ENCODE data around the gene AGPAT2. TPM values are rescaled to one million over a fixed set of nuclear protein-coding genes. Genes with fewer than 3 reads are reported as not detected.
A peak's percentile ranks its signal among the peaks of the same experiment; 100 is the strongest.

The AGPAT2 gene
- total and polyA plus RNA-seq, 2 donors (not counting 1 experiment from before 2014, with no cell fraction given): 25.1 to 28.4 TPM

DNA sequence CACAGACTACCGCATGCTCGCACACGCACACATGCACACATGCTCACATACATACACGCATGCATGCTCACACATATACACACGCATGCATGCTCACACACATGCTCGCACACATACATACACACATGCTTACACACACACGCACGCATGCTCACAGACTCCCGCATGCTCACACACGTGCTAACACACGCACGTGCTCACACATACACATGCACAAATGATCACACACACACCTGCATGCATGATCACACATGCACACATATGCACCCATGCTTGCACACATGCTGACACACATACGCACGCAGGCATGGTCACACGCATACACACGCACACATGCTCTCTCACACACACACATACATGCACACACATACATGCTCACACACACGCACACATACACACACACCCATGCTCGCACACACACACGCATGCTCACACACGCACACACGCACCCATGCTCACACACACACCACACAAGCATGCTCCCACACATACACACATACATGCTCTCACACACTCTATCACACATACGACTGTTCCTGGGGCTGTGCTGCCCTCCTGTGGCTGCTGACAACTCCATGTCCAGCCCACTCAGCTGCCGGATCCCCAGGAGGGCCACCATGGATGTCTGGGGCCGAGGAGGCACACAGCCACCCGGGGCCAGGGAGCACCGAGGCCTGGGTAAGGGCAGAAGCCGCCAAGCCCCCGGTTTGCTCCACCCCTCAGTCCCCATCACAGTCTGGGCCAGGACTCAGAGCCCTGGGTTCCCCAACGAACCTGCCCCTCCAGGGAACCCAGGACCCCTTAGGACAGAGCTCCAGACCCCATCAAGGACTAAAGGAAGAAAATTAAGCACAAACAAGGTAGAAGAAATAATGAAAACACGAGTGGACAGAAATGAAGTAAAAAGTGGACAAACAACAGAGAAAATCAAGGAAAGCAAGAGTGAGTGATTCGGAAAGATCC lies 55.9 kb downstream of the AGPAT2 start:
- ChIA-PET POLR2A (interaction anchor here (0.7 to 0.8 kb wide), 2 partner anchors 265 to 318 kb away, joined by 3 read pairs; no protein-coding TSS in a partner anchor), CTCF (interaction anchor here (0.6 to 1.4 kb wide), 16 partner anchors 13 to 319 kb away, joined by 3 to 124 read pairs (median 4); no protein-coding TSS in a partner anchor)
- H3K4me2 ChIP-seq (replicated peaks; ENCODE audit: low read depth, low read length, poor library complexity, severe bottlenecking): no peak overlapping the region
- H3K27ac Mint-ChIP-seq: no peak overlapping the region
- no peaks in the 10 kb centered on the region for H4K20me1 ChIP-seq (ENCODE audit: control insufficient read depth, insufficient read depth, low read length, poor library complexity, severe bottlenecking)
- TF ChIP-seq EZH2 (IDR thresholded peaks at IDR 0.05; ENCODE audit: borderline replicate concordance, insufficient read depth, low read depth, low read length, poor library complexity, severe bottlenecking): no peak
- TF ChIP-seq, protein P1, sequence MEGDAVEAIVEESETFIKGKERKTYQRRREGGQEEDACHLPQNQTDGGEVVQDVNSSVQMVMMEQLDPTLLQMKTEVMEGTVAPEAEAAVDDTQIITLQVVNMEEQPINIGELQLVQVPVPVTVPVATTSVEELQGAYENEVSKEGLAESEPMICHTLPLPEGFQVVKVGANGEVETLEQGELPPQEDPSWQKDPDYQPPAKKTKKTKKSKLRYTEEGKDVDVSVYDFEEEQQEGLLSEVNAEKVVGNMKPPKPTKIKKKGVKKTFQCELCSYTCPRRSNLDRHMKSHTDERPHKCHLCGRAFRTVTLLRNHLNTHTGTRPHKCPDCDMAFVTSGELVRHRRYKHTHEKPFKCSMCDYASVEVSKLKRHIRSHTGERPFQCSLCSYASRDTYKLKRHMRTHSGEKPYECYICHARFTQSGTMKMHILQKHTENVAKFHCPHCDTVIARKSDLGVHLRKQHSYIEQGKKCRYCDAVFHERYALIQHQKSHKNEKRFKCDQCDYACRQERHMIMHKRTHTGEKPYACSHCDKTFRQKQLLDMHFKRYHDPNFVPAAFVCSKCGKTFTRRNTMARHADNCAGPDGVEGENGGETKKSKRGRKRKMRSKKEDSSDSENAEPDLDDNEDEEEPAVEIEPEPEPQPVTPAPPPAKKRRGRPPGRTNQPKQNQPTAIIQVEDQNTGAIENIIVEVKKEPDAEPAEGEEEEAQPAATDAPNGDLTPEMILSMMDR (IDR thresholded peaks at IDR 0.05): peak; percentile 85
- H3K9ac ChIP-seq (ENCODE audit: low read length): no peak overlapping the region
- DNase-seq (peak; percentile 88), ATAC-seq (ENCODE audit: low read depth) (peak; percentile 87)
- H3K9me3 Mint-ChIP-seq (ENCODE audit: insufficient read depth): no peaks in the 10 kb centered on the region
- no peak overlapping the region for H3K4me3 Mint-ChIP-seq
- no peaks in the 10 kb centered on the region for H3K9me3 ChIP-seq (ENCODE audit: control extremely low read depth in 1 of 3, control insufficient read depth in 2 of 3, insufficient read depth in 1 of 3, low read length in 2 of 3)
- WGBS (ENCODE audit: insufficient coverage): 56% methylated on average over 27 of the region's 31 CpGs
- no peaks in the 10 kb centered on the region for H3K79me2 ChIP-seq (ENCODE audit: control insufficient read depth, insufficient read depth, low read length)
- no peak overlapping the region for H2AFZ ChIP-seq (ENCODE audit: insufficient read depth, low read depth, low read length, poor library complexity, severe bottlenecking)
- peaks cover 10% of the 10 kb centered on the region for H3K27me3 Mint-ChIP-seq
- peaks cover 0 to 25% (median 3%) of the 10 kb centered on the region in 4 experiments for H3K27me3 ChIP-seq (replicated peaks in 1 of 4; ENCODE audit: control extremely low read depth in 1 of 4, control insufficient read depth in 3 of 4, insufficient read depth in 4 of 4, low read length in 3 of 4)
- no peaks in the 10 kb centered on the region for H3K4me1 Mint-ChIP-seq
- no peak overlapping the region for H3K4me3 ChIP-seq (ENCODE audit: control extremely low read depth in 1 of 5, extremely low read depth in 1 of 5, insufficient read depth in 1 of 5, low read depth in 2 of 5, low read length in 4 of 5)
- intact Hi-C loops (cut with micrococcal nuclease): loop anchor here (2.0 kb wide), 3 partner anchors 85 to 293 kb away; partner anchors contain the start of gene NOTCH1
- no peaks in the 10 kb centered on the region for H3K36me3 ChIP-seq (replicated peaks in 1 of 2; ENCODE audit: control extremely low read depth in 1 of 2, control insufficient read depth in 1 of 2, extremely low read depth in 1 of 2, insufficient read depth in 2 of 2, low read length in 1 of 2)
- peaks cover 11 to 21% of the 10 kb centered on the region in 2 donors for H3K4me1 ChIP-seq (ENCODE audit: control insufficient read depth in 2 of 2, insufficient read depth in 2 of 2, low read length in 2 of 2)
- no peak overlapping the region for H3K27ac ChIP-seq (ENCODE audit: low read length in 2 of 2)

DNA sequence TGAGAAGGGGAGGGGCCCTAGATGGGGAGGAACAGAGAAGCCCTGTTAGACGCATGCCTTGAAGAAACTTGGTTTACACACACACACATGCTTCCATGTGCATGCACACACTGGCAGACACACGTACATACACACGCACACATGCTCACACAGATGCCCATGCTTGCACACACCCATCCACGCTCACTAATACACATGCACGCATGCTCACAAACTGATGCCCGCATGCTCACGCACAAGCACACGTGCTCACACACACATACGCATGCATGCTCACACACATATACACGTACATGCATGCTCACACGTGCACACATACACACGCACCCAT lies 56.6 kb downstream of the AGPAT2 start:
- DNase-seq (no peak), ATAC-seq (ENCODE audit: low read depth) (no peak)
- H4K20me1 ChIP-seq (ENCODE audit: control insufficient read depth, insufficient read depth, low read length, poor library complexity, severe bottlenecking): no peaks in the 10 kb centered on the region
- no peaks in the 10 kb centered on the region for H3K9me3 Mint-ChIP-seq (ENCODE audit: insufficient read depth)
- H3K4me2 ChIP-seq (replicated peaks; ENCODE audit: low read depth, low read length, poor library complexity, severe bottlenecking): peak overlapping the region; percentile 42
- TF ChIP-seq, protein P1 (IDR thresholded peaks at IDR 0.05): no peak
- no peak for TF ChIP-seq EZH2 (IDR thresholded peaks at IDR 0.05; ENCODE audit: borderline replicate concordance, insufficient read depth, low read depth, low read length, poor library complexity, severe bottlenecking)
- no peak overlapping the region for H3K9ac ChIP-seq (ENCODE audit: low read length)
- H3K27me3 Mint-ChIP-seq: peaks cover 14% of the 10 kb centered on the region
- H3K79me2 ChIP-seq (ENCODE audit: control insufficient read depth, insufficient read depth, low read length): no peaks in the 10 kb centered on the region
- no peak overlapping the region for H3K4me3 ChIP-seq (ENCODE audit: control extremely low read depth in 1 of 5, extremely low read depth in 1 of 5, insufficient read depth in 1 of 5, low read depth in 2 of 5, low read length in 4 of 5)
- H2AFZ ChIP-seq (ENCODE audit: insufficient read depth, low read depth, low read length, poor library complexity, severe bottlenecking): no peak overlapping the region
- peaks cover 11 to 21% of the 10 kb centered on the region in 2 donors for H3K4me1 ChIP-seq (ENCODE audit: control insufficient read depth in 2 of 2, insufficient read depth in 2 of 2, low read length in 2 of 2)
- H3K9me3 ChIP-seq (ENCODE audit: control extremely low read depth in 1 of 3, control insufficient read depth in 2 of 3, insufficient read depth in 1 of 3, low read length in 2 of 3): no peaks in the 10 kb centered on the region
- peaks cover 0 to 30% (median 3%) of the 10 kb centered on the region in 4 experiments for H3K27me3 ChIP-seq (replicated peaks in 1 of 4; ENCODE audit: control extremely low read depth in 1 of 4, control insufficient read depth in 3 of 4, insufficient read depth in 4 of 4, low read length in 3 of 4)
- intact Hi-C loops (cut with micrococcal nuclease): loop anchor here (2.0 kb wide), 3 partner anchors 84 to 292 kb away; partner anchors contain the start of gene NOTCH1
- peak overlapping the region; percentile 73 for H3K27ac Mint-ChIP-seq
- CTCF ChIA-PET: interaction anchor here (7.3 kb wide), 1 partner anchor 143 kb away, joined by 153 read pairs; no protein-coding TSS in a partner anchor
- WGBS (ENCODE audit: insufficient coverage): 76% methylated on average over 12 of the region's 12 CpGs
- no peaks in the 10 kb centered on the region for H3K36me3 ChIP-seq (replicated peaks in 1 of 2; ENCODE audit: control extremely low read depth in 1 of 2, control insufficient read depth in 1 of 2, extremely low read depth in 1 of 2, insufficient read depth in 2 of 2, low read length in 1 of 2)
- peaks cover 1% of the 10 kb centered on the region for H3K4me1 Mint-ChIP-seq
- POLR2A ChIA-PET: no interaction called here
- no peak overlapping the region for H3K27ac ChIP-seq (ENCODE audit: low read length in 2 of 2)
- no peak overlapping the region for H3K4me3 Mint-ChIP-seq

All from B cell (primary cell).